Fibroblast of skin of scalp (primary cell): ENCODE data around the gene INKA1.

Source experiments
- DNase-seq: peaks from one replicate; pipeline ENCODE4 v3.0.0-alpha.2; 2013

INKA1 gene

GRCh38 chr3:49786357-49787181, 16.5 kb upstream of the INKA1 start, which contains the start of gene IP6K1:
Gene IP6K1, minus strand, starts transcription at chr3:49786542. Its CDS starts 38,502 bp downstream, at chr3:49748040.
- DNase-seq: peak; percentile 100

GRCh38 chr3:49787182-49787464, 15.9 kb upstream of the INKA1 start:
- no peak for DNase-seq

- no peak for DNase-seq
These were observed 15.5 kb upstream of the INKA1 start for GRCh38 chr3:49787536-49787935.

- DNase-seq: no peak
These were observed 15.0 kb upstream of the INKA1 start for GRCh38 chr3:49788056-49788455.

GRCh38 chr3:49790626-49791411, 12.2 kb upstream of the INKA1 start:
- peak; percentile 17 for DNase-seq

GRCh38 chr3:49791571-49791970, 11.5 kb upstream of the INKA1 start:
- no peak for DNase-seq

GRCh38 chr3:49792371-49793150, 10.5 kb upstream of the INKA1 start:
- no peak for DNase-seq

GRCh38 chr3:49793486-49794085, 9.5 kb upstream of the INKA1 start:
- no peak for DNase-seq

GRCh38 chr3:49794431-49794830, 8.6 kb upstream of the INKA1 start:
- no peak for DNase-seq

GRCh38 chr3:49794926-49795905, 7.8 kb upstream of the INKA1 start:
- DNase-seq: no peak

- DNase-seq: no peak
These were observed 4.0 kb upstream of the INKA1 start for GRCh38 chr3:49799105-49799504.

- DNase-seq: peak; percentile 69
These were observed 3.3 kb upstream of the INKA1 start, which contains the start of gene CDHR4 for GRCh38 chr3:49799761-49800160. Gene CDHR4, minus strand, starts transcription at chr3:49799873. Its CDS starts 61 bp downstream, at chr3:49799812.

GRCh38 chr3:49801160-49801559, 1.9 kb upstream of the INKA1 start:
- no peak for DNase-seq

- no peak for DNase-seq
These were observed 542 bp downstream of the INKA1 start for GRCh38 chr3:49803465-49804140.

GRCh38 chr3:49804141-49805041, 1.3 kb downstream of the INKA1 start:
- no peak for DNase-seq

- peak; percentile 96 for DNase-seq
These were observed 2.3 kb downstream of the INKA1 start for GRCh38 chr3:49805367-49805782.

- DNase-seq: peak; percentile 45
These were observed 3.0 kb downstream of the INKA1 start for GRCh38 chr3:49805897-49806701.

- DNase-seq: no peak
These were observed 3.8 kb downstream of the INKA1 start for GRCh38 chr3:49806850-49807249.
